HG02610 (cell line): ENCODE measurements around the gene UGT1A5.
"Not testable (repeated sequence)": the region's sequence is repeated elsewhere in the genome, so short reads cannot be mapped to it uniquely, and the experiment has no call there.

Source experiments
- ATAC-seq: cut with Tn5 transposase; IDR thresholded peaks from one replicate; pipeline ENCODE4 v1.9.1; 2021; ENCODE audit warnings: mild to moderate bottlenecking, moderate library complexity; ENCODE audit not compliant: unreplicated experiment

UGT1A5 gene

GRCh38 chr2:233745073-233745755 lies 32.5 kb downstream of the UGT1A5 start:
- ATAC-seq, result no peak

GRCh38 chr2:233745838-233746237 lies 33.1 kb downstream of the UGT1A5 start:
- not testable (repeated sequence) for ATAC-seq

GRCh38 chr2:233746475-233747282 lies 34.0 kb downstream of the UGT1A5 start:
- ATAC-seq, result no peak

- no peak for ATAC-seq
Observed at GRCh38 chr2:233747283-233747544, 34.5 kb downstream of the UGT1A5 start.

GRCh38 chr2:233750689-233751088 lies 38.0 kb downstream of the UGT1A5 start:
- ATAC-seq, result not testable (repeated sequence)

GRCh38 chr2:233751212-233752009 lies 38.7 kb downstream of the UGT1A5 start:
- not testable (repeated sequence) for ATAC-seq

- no peak for ATAC-seq
Observed at GRCh38 chr2:233754872-233755611, 42.3 kb downstream of the UGT1A5 start.

- no peak for ATAC-seq
Observed at GRCh38 chr2:233756429-233757081, 43.8 kb downstream of the UGT1A5 start.

GRCh38 chr2:233758141-233758540 lies 45.4 kb downstream of the UGT1A5 start:
- no peak for ATAC-seq

- ATAC-seq, result no peak
Observed at GRCh38 chr2:233758849-233759248, 46.1 kb downstream of the UGT1A5 start.

- ATAC-seq, result no peak
Observed at GRCh38 chr2:233760043-233760442, 47.3 kb downstream of the UGT1A5 start, which contains the start of gene UGT1A1. Gene UGT1A1, plus strand, starts transcription at chr2:233760270. Its CDS starts 18 bp downstream, at chr2:233760288.

GRCh38 chr2:233761040-233761769 lies 48.5 kb downstream of the UGT1A5 start:
- ATAC-seq, result no peak

- no peak for ATAC-seq
Observed at GRCh38 chr2:233764264-233764663, 51.6 kb downstream of the UGT1A5 start.

GRCh38 chr2:233764761-233765160 lies 52.1 kb downstream of the UGT1A5 start:
- no peak for ATAC-seq

- no peak for ATAC-seq
Observed at GRCh38 chr2:233766416-233766815, 53.7 kb downstream of the UGT1A5 start.

- no peak for ATAC-seq
Observed at GRCh38 chr2:233768076-233768475, 55.4 kb downstream of the UGT1A5 start.

- ATAC-seq, result no peak
Observed at GRCh38 chr2:233769260-233769659, 56.6 kb downstream of the UGT1A5 start.

- no peak for ATAC-seq
Observed at GRCh38 chr2:233772153-233772552, 59.4 kb downstream of the UGT1A5 start.

- ATAC-seq, result no peak
Observed at GRCh38 chr2:233772583-233772982, 59.9 kb downstream of the UGT1A5 start.

GRCh38 chr2:233773854-233774253 lies 61.1 kb downstream of the UGT1A5 start:
- no peak for ATAC-seq
